OCI-LY3 (cell line): Measurements from ENCODE around the gene CEP120.

Experiments
- EZH2phosphoT487 ChIP-seq: fragments of 200-600 bp; shearing (Covaris generic); IDR thresholded peaks from 2 replicates; pipeline ENCODE4 v1.6.1; 2018; ENCODE audit warnings: antibody characterized with exemption, mixed run types, low read depth
- TF ChIP-seq, protein P1 (sequence below): fragments of 200-600, 300-600 bp; sonication (generic); IDR thresholded peaks from 2 replicates; pipeline ENCODE4 v1.5.1; 2014; ENCODE audit warnings: antibody characterized with exemption, low read length, low read depth

DNA sequence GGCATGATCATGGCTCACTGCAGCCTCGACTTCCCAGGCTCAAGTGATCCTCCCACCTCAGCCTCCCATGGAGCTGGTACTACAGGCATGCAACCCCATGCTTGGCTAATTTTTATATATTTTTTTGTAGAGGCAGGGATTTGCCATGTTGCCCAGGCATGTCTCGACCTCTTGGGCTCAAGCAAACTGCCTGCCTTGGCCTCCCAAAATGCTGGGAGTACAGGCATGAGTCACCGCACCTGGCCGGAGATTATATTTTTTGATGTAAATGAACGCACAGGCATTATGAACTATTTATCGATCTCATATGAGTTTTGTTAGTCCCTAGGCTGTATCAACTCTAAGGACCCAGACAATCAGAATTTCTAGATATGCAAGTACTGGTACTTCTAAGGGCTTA, 25.5 kb upstream of the CEP120 start:
- TF ChIP-seq, protein P1, sequence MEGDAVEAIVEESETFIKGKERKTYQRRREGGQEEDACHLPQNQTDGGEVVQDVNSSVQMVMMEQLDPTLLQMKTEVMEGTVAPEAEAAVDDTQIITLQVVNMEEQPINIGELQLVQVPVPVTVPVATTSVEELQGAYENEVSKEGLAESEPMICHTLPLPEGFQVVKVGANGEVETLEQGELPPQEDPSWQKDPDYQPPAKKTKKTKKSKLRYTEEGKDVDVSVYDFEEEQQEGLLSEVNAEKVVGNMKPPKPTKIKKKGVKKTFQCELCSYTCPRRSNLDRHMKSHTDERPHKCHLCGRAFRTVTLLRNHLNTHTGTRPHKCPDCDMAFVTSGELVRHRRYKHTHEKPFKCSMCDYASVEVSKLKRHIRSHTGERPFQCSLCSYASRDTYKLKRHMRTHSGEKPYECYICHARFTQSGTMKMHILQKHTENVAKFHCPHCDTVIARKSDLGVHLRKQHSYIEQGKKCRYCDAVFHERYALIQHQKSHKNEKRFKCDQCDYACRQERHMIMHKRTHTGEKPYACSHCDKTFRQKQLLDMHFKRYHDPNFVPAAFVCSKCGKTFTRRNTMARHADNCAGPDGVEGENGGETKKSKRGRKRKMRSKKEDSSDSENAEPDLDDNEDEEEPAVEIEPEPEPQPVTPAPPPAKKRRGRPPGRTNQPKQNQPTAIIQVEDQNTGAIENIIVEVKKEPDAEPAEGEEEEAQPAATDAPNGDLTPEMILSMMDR = no peak
- TF ChIP-seq EZH2phosphoT487 = no peak
